Stimulated activated CD4-positive, alpha-beta T cell treated with anti-CD3 and anti-CD28 coated beads, Interleukin-2, amount 100 ng/mL, for 4 hours (primary cell): ENCODE measurements around the gene IFTAP.

Experiments
- DNase-seq: peaks from one replicate; pipeline ENCODE4 v3.0.0-alpha.2; 2020; ENCODE audit warnings: low read depth

Gene IFTAP

GRCh38 chr11:36598051-36598450 lies 3.7 kb downstream of the IFTAP start, which contains the start of gene RAG2:
Gene RAG2 (minus strand): TSS chr11:36598236. CDS start chr11:36594168, 4,068 bp downstream.
- no peak for DNase-seq

- DNase-seq: no peak
Measured at GRCh38 chr11:36600180-36600579, 5.9 kb downstream of the IFTAP start.

- DNase-seq: no peak
Measured at GRCh38 chr11:36601155-36601554, 6.9 kb downstream of the IFTAP start.

- no peak for DNase-seq
Measured at GRCh38 chr11:36602135-36602534, 7.8 kb downstream of the IFTAP start.

GRCh38 chr11:36605221-36606216 lies 11.2 kb downstream of the IFTAP start:
- no peak for DNase-seq

GRCh38 chr11:36608491-36609199 lies 14.3 kb downstream of the IFTAP start:
- no peak for DNase-seq

- DNase-seq: no peak
Measured at GRCh38 chr11:36609383-36609782, 15.1 kb downstream of the IFTAP start.

GRCh38 chr11:36615826-36616225 lies 21.5 kb downstream of the IFTAP start:
- no peak for DNase-seq

GRCh38 chr11:36617543-36618362 lies 23.5 kb downstream of the IFTAP start:
- no peak for DNase-seq

GRCh38 chr11:36618363-36619047 lies 24.2 kb downstream of the IFTAP start:
- no peak for DNase-seq

- no peak for DNase-seq
Measured at GRCh38 chr11:36619502-36619901, 25.2 kb downstream of the IFTAP start.

GRCh38 chr11:36620246-36620645 lies 25.9 kb downstream of the IFTAP start:
- DNase-seq: no peak

- no peak for DNase-seq
Measured at GRCh38 chr11:36622431-36623136, 28.3 kb downstream of the IFTAP start.

- no peak for DNase-seq
Measured at GRCh38 chr11:36623494-36623893, 29.2 kb downstream of the IFTAP start.

GRCh38 chr11:36627006-36627405 lies 32.7 kb downstream of the IFTAP start:
- DNase-seq: no peak

- DNase-seq: no peak
Measured at GRCh38 chr11:36627471-36627870, 33.2 kb downstream of the IFTAP start.

- DNase-seq: no peak
Measured at GRCh38 chr11:36628141-36628540, 33.8 kb downstream of the IFTAP start.

GRCh38 chr11:36628765-36629244 lies 34.5 kb downstream of the IFTAP start:
- no peak for DNase-seq

GRCh38 chr11:36631774-36632173 lies 37.5 kb downstream of the IFTAP start:
- no peak for DNase-seq

GRCh38 chr11:36635066-36635862 lies 41.0 kb downstream of the IFTAP start:
- no peak for DNase-seq
